ENCODE measurements around the gene FLT3LG. TPM values are rescaled to one million over a fixed set of nuclear protein-coding genes. Genes with fewer than 3 reads are reported as not detected.

Gene FLT3LG
- total RNA-seq, 1 donor from 2014 or later = 11.3 TPM

GRCh38 chr19:49530708-49531107, 56.7 kb downstream of the FLT3LG start:
- peaks cover 32% of the 10 kb centered on the region for H3K4me1 Mint-ChIP-seq (ENCODE audit: unreplicated experiment)
- no peak overlapping the region for H3K4me3 Mint-ChIP-seq (ENCODE audit: unreplicated experiment)
- TF ChIP-seq, protein P1, sequence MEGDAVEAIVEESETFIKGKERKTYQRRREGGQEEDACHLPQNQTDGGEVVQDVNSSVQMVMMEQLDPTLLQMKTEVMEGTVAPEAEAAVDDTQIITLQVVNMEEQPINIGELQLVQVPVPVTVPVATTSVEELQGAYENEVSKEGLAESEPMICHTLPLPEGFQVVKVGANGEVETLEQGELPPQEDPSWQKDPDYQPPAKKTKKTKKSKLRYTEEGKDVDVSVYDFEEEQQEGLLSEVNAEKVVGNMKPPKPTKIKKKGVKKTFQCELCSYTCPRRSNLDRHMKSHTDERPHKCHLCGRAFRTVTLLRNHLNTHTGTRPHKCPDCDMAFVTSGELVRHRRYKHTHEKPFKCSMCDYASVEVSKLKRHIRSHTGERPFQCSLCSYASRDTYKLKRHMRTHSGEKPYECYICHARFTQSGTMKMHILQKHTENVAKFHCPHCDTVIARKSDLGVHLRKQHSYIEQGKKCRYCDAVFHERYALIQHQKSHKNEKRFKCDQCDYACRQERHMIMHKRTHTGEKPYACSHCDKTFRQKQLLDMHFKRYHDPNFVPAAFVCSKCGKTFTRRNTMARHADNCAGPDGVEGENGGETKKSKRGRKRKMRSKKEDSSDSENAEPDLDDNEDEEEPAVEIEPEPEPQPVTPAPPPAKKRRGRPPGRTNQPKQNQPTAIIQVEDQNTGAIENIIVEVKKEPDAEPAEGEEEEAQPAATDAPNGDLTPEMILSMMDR (IDR thresholded peaks at IDR 0.05) = no peak
- no peaks in the 10 kb centered on the region for H3K27me3 Mint-ChIP-seq (ENCODE audit: unreplicated experiment)
- no peak for DNase-seq (ENCODE audit: extremely low spot score, unreplicated experiment)
- H3K9me3 Mint-ChIP-seq (ENCODE audit: unreplicated experiment) = no peaks in the 10 kb centered on the region
- peaks cover 14% of the 10 kb centered on the region for H3K36me3 Mint-ChIP-seq (ENCODE audit: unreplicated experiment)
- H3K27ac Mint-ChIP-seq (ENCODE audit: unreplicated experiment) = no peak overlapping the region

DNA sequence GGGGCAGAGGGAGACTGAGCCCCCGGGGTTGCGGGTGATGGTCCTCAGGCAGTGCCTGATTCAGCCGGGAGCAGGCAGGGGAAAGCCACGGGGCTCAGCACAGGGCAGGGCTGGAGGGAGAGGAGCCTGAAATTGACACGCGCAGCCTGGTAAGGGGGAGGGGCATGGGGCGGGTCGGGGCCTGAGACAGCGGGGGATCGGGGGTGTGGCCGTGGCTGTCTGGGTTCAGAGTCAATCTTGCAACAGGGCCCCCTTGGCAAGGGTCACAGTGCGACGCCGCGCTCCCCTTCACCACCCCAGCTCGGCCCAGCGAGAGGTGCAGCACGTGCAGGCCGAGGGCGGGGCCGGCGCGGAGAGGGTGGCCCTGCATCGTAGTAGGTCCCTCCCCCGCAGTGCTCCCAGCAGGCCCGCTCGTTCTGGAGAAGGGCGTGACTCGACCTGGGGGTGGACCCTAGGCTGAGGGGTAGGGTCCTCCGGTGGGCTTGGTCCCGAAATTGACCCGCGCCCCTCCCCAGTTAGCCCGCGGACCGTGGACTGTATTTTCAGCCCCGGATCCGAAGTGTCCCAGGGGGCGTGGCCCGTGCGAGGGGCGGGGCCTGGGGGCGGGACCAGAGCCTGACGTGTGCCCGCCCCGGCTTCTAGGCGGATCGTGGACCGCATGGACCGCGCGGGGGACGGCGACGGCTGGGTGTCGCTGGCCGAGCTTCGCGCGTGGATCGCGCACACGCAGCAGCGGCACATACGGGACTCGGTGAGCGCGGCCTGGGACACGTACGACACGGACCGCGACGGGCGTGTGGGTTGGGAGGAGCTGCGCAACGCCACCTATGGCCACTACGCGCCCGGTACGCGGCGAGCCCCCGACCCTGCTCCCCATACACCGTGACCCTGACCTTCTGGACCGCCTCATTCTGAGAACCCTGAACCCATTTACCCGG, 59.8 kb downstream of the FLT3LG start:
- Mint-ChIP-seq H3K36me3 (ENCODE audit: unreplicated experiment) (peaks cover 10% of the 10 kb centered on the region), H3K27ac (ENCODE audit: unreplicated experiment) (no peak overlapping the region), H3K9me3 (ENCODE audit: unreplicated experiment) (no peaks in the 10 kb centered on the region), H3K4me3 (ENCODE audit: unreplicated experiment) (peak overlapping the region; percentile 76), H3K4me1 (ENCODE audit: unreplicated experiment) (peaks cover 19% of the 10 kb centered on the region), H3K27me3 (ENCODE audit: unreplicated experiment) (no peaks in the 10 kb centered on the region)
- DNase-seq (ENCODE audit: extremely low spot score, unreplicated experiment) = peak; percentile 91
- TF ChIP-seq, protein P1 (IDR thresholded peaks at IDR 0.05) = peak; percentile 39

DNA sequence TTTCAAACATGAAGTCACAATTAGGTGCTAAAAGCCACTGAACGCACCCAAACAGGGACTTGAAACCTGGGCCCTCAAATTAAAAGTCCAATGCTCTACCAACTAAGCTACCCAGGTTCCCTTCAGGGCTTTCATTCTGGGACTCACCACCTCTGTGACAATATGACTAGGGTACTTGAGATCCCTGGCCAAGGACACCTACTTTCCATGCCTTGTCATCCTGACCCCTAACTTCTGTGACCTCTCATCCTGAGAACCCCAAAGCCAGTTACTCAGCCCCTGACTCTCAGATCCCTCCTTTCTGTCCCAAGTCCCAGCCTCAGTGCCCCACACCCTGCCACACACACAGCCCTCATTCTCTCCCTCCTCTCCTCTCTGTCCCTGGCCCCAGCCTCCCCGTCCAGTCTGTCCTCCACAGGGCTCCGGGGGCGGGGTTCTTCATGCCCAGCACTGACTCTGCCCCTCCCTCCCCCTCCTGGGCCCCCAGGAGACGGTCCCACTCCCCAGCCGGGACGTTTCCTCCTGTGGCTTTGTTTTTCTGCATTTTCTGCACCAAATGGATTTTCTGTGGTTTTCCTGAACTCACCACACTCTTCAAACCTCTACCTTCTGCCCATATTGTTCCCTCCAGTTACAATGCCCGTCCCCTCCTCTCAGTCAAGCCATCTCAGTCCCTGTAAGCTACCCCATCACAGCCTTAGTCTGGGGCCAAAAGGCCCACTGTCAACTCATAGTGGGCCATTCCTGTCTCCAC, 60.8 kb downstream of the FLT3LG start:
- TF ChIP-seq, protein P1 (IDR thresholded peaks at IDR 0.05) = no peak
- no peak overlapping the region for H3K27ac Mint-ChIP-seq (ENCODE audit: unreplicated experiment)
- no peaks in the 10 kb centered on the region for H3K9me3 Mint-ChIP-seq (ENCODE audit: unreplicated experiment)
- H3K36me3 Mint-ChIP-seq (ENCODE audit: unreplicated experiment) = peaks cover 14% of the 10 kb centered on the region
- peak overlapping the region; percentile 76 for H3K4me3 Mint-ChIP-seq (ENCODE audit: unreplicated experiment)
- H3K4me1 Mint-ChIP-seq (ENCODE audit: unreplicated experiment) = peaks cover 14% of the 10 kb centered on the region
- no peaks in the 10 kb centered on the region for H3K27me3 Mint-ChIP-seq (ENCODE audit: unreplicated experiment)
- no peak for DNase-seq (ENCODE audit: extremely low spot score, unreplicated experiment)

Small RNA genes lying within 50 kb of the gene (microRNA-seq; reads per million reads assigned to microRNA genes)
- not detected for gene MIR150 (ENCODE audit: unreplicated experiment)

Other genes with a start within 250 kb of the FLT3LG start
- gene SLC6A16, start 149.0 kb upstream of the FLT3LG start, total RNA-seq = 5.3 and 6.0 TPM in 2 replicates
- not detected in 2 replicates for gene CD37, start 138.8 kb upstream of the FLT3LG start, total RNA-seq
- 93.8 and 98.0 TPM in 2 replicates for gene TEAD2, start 111.8 kb upstream of the FLT3LG start, total RNA-seq
- 1.6 and 4.4 TPM in 2 replicates for gene DKKL1, start 110.3 kb upstream of the FLT3LG start, total RNA-seq
- gene KASH5, start 86.0 kb upstream of the FLT3LG start, total RNA-seq = not detected in 2 replicates
- not detected in 2 replicates for gene PTH2, start 50.8 kb upstream of the FLT3LG start, total RNA-seq
- not detected in 2 replicates for gene GFY, start 48.8 kb upstream of the FLT3LG start, total RNA-seq
- gene SLC17A7, start 32.7 kb upstream of the FLT3LG start, total RNA-seq = 0.34 and 0.54 TPM in 2 replicates
- gene PIH1D1, start 22.4 kb upstream of the FLT3LG start, total RNA-seq = 80.2 and 84.5 TPM in 2 replicates
- gene ALDH16A1, start 21.0 kb upstream of the FLT3LG start, total RNA-seq = 31.8 and 34.0 TPM in 2 replicates
- gene RPL13A, start 13.4 kb downstream of the FLT3LG start, total RNA-seq = 2,592 and 2,617 TPM in 2 replicates
- gene RPS11, start 22.2 kb downstream of the FLT3LG start, total RNA-seq = 1,892 and 1,912 TPM in 2 replicates
- gene FCGRT, start 38.4 kb downstream of the FLT3LG start, total RNA-seq = 253 and 278 TPM in 2 replicates
- gene RCN3, start 53.8 kb downstream of the FLT3LG start, total RNA-seq = 81.3 and 85.0 TPM in 2 replicates
- gene NOSIP, start 106.3 kb downstream of the FLT3LG start, total RNA-seq = 58.7 and 66.2 TPM in 2 replicates
- gene PRRG2, start 107.1 kb downstream of the FLT3LG start, total RNA-seq = 0.32 and 0.52 TPM in 2 replicates
- gene PRR12, start 117.0 kb downstream of the FLT3LG start, total RNA-seq = 31.6 and 32.9 TPM in 2 replicates
- 67.4 and 67.7 TPM in 2 replicates for gene RRAS, start 165.9 kb downstream of the FLT3LG start, total RNA-seq
- 74.9 and 81.9 TPM in 2 replicates for gene SCAF1, start 168.0 kb downstream of the FLT3LG start, total RNA-seq
- 80.9 and 88.9 TPM in 2 replicates for gene IRF3, start 191.6 kb downstream of the FLT3LG start, total RNA-seq
- 23.6 and 29.3 TPM in 2 replicates for gene BCL2L12, start 191.7 kb downstream of the FLT3LG start, total RNA-seq
- gene PRMT1, start 203.1 kb downstream of the FLT3LG start, total RNA-seq = 121 and 126 TPM in 2 replicates
- 0.73 and 1.5 TPM in 2 replicates for gene ADM5, start 215.4 kb downstream of the FLT3LG start, total RNA-seq
- 44.2 and 48.8 TPM in 2 replicates for gene CPT1C, start 216.9 kb downstream of the FLT3LG start, total RNA-seq

All from osteocyte (in vitro differentiated cells).